Suprapubic skin (tissue), 4 donors: Measurements from ENCODE around the gene CELSR3. TPM values are rescaled to one million over a fixed set of nuclear protein-coding genes. Genes with fewer than 3 reads are reported as not detected.
A peak's percentile ranks its signal among the peaks of the same experiment; 100 is the strongest.

Source experiments
- DNase-seq, 2 donors: peaks; one replicate each; pipeline ENCODE4 v3.0.0-alpha.2; 2019; ENCODE audit warnings: low spot score in 2 of 2
- H3K27ac ChIP-seq: fragments of 200-600 bp; sonication (generic); one replicate; pipeline ENCODE4 v1.5.1; 2019
- H3K27me3 ChIP-seq: fragments of 200-600 bp; sonication (generic); one replicate; pipeline ENCODE4 v1.5.1; 2019
- H3K36me3 ChIP-seq: fragments of 200-600 bp; sonication (generic); one replicate; pipeline ENCODE4 v1.5.1; 2019
- H3K4me1 ChIP-seq: fragments of 200-600 bp; sonication (generic); one replicate; pipeline ENCODE4 v1.5.1; 2019
- H3K4me3 ChIP-seq: fragments of 200-600 bp; sonication (generic); one replicate; pipeline ENCODE4 v1.5.1; 2019; ENCODE audit warnings: mild to moderate bottlenecking
- H3K9me3 ChIP-seq: fragments of 200-600 bp; sonication (generic); one replicate; pipeline ENCODE4 v1.5.1; 2019
- CTCF ChIP-seq, 2 donors: fragments of 200-600 bp in 1 of 2; fragments of 450-650 bp in 1 of 2; sonication (generic) in 1 of 2; IDR thresholded peaks; one replicate each; pipeline ENCODE4 v1.5.1; 2016 to 2019; ENCODE audit warnings: antibody characterized with exemption in 2 of 2, mild to moderate bottlenecking in 1 of 2, moderate library complexity in 1 of 2
- EP300 ChIP-seq: sonication (generic); formaldehyde crosslinking; IDR thresholded peaks from one replicate; pipeline ENCODE4 v1.6.1; 2017; ENCODE audit warnings: antibody characterized with exemption
- POLR2A ChIP-seq, 2 donors: fragments of 450-650 bp; IDR thresholded peaks; one replicate each; pipeline ENCODE4 v1.6.1; 2017; ENCODE audit warnings: antibody characterized with exemption in 2 of 2, mild to moderate bottlenecking in 2 of 2, moderate library complexity in 2 of 2
- POLR2AphosphoS5 ChIP-seq, 3 donors: sonication (generic); formaldehyde crosslinking; IDR thresholded peaks; one replicate each; pipeline ENCODE4 v1.6.1; 2017; ENCODE audit warnings: antibody characterized with exemption in 3 of 3
- WGBS: methylation state at CpG from one replicate; pipeline ENCODE4 v1.1.5; 2018; 5-methylcytosine and 5-hydroxymethylcytosine counted together
- total RNA-seq, 4 donors: library from RNA; depleted of rRNA; stranded (reverse); fragments of >200 nt; gene quantifications; one replicate each; pipeline ENCODE4 v1.1.0, GENCODE V29; 2016

Gene CELSR3, protein sequence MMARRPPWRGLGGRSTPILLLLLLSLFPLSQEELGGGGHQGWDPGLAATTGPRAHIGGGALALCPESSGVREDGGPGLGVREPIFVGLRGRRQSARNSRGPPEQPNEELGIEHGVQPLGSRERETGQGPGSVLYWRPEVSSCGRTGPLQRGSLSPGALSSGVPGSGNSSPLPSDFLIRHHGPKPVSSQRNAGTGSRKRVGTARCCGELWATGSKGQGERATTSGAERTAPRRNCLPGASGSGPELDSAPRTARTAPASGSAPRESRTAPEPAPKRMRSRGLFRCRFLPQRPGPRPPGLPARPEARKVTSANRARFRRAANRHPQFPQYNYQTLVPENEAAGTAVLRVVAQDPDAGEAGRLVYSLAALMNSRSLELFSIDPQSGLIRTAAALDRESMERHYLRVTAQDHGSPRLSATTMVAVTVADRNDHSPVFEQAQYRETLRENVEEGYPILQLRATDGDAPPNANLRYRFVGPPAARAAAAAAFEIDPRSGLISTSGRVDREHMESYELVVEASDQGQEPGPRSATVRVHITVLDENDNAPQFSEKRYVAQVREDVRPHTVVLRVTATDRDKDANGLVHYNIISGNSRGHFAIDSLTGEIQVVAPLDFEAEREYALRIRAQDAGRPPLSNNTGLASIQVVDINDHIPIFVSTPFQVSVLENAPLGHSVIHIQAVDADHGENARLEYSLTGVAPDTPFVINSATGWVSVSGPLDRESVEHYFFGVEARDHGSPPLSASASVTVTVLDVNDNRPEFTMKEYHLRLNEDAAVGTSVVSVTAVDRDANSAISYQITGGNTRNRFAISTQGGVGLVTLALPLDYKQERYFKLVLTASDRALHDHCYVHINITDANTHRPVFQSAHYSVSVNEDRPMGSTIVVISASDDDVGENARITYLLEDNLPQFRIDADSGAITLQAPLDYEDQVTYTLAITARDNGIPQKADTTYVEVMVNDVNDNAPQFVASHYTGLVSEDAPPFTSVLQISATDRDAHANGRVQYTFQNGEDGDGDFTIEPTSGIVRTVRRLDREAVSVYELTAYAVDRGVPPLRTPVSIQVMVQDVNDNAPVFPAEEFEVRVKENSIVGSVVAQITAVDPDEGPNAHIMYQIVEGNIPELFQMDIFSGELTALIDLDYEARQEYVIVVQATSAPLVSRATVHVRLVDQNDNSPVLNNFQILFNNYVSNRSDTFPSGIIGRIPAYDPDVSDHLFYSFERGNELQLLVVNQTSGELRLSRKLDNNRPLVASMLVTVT (N-terminal part only)
- total RNA-seq = 1 to 10 TPM; 1.6 to 3.2 (median 2.0) TPM

- TF ChIP-seq POLR2A (IDR thresholded peaks at IDR 0.05) = no peak
- no peak for TF ChIP-seq EP300
- TF ChIP-seq POLR2AphosphoS5 (IDR thresholded peaks at IDR 0.05) = peak in 1 of 3 donors; percentile 49
- TF ChIP-seq CTCF (IDR thresholded peaks at IDR 0.05) = no peak
- no peaks in the 10 kb centered on the region for H3K9me3 ChIP-seq
- no peak for DNase-seq
- H3K4me3 ChIP-seq = peak within 1 kb of the TSS; percentile 57
- peak within 1 kb of the TSS; percentile 73 for H3K27ac ChIP-seq
- H3K36me3 ChIP-seq = no peaks in the 10 kb centered on the region
- H3K27me3 ChIP-seq = peaks cover 35% of the 10 kb centered on the region
- H3K4me1 ChIP-seq = peaks cover 33% of the 10 kb centered on the region
- 2% methylated on average over 33 of the region's 52 CpGs for WGBS
Measured at GRCh38 chr3:48662753-48663488, at the start of gene CELSR3. CELSR3 (minus strand) TSS chr3:48662886; CDS start chr3:48662634, 252 bp downstream.

- H3K36me3 ChIP-seq = peaks cover 27% of the 10 kb centered on the region
- no peak for DNase-seq
- no peak for TF ChIP-seq CTCF (IDR thresholded peaks at IDR 0.05)
- peaks cover 76% of the 10 kb centered on the region for H3K4me1 ChIP-seq
- H3K9me3 ChIP-seq = no peaks in the 10 kb centered on the region
- no peak overlapping the region for H3K4me3 ChIP-seq
- no peak overlapping the region for H3K27ac ChIP-seq
- 51% methylated on average over 2 of the region's 2 CpGs for WGBS
- no peaks in the 10 kb centered on the region for H3K27me3 ChIP-seq
Measured at GRCh38 chr3:48711727-48712126, 49.0 kb upstream of the CELSR3 start.

DNA sequence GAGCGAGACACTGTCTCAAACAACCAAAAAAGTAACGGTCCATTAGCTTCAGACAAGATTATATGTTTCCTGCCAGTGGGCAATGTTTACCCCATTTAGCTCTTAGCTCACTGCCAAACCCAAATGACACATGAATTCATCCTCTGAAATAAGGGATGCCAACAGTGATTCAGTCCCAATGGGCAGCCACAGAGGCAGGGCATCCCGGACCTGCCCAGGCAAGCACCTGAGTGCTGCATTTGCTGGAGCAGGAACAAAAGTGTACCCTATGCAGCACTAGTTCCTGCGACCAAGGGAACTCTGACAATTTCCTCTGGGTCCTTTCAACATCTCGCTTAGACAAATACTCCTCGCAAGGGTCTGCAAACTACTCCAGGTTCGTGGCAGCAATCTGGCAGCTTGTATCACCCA lies 46.4 kb upstream of the CELSR3 start:
- peak overlapping the region; percentile 7 for H3K27ac ChIP-seq
- peak in 1 of 2 donors; percentile 44 for DNase-seq
- no peaks in the 10 kb centered on the region for H3K9me3 ChIP-seq
- WGBS = 34% methylated on average over 7 of the region's 7 CpGs
- H3K27me3 ChIP-seq = no peaks in the 10 kb centered on the region
- TF ChIP-seq POLR2A (IDR thresholded peaks at IDR 0.05) = no peak
- no peak for TF ChIP-seq EP300
- TF ChIP-seq POLR2AphosphoS5 (IDR thresholded peaks at IDR 0.05) = no peak
- TF ChIP-seq CTCF (IDR thresholded peaks at IDR 0.05) = no peak
- H3K4me1 ChIP-seq = peaks cover 61% of the 10 kb centered on the region
- H3K4me3 ChIP-seq = no peak overlapping the region
- peaks cover 30% of the 10 kb centered on the region for H3K36me3 ChIP-seq

GRCh38 chr3:48708481-48708889 lies 45.8 kb upstream of the CELSR3 start:
- DNase-seq = no peak
- H3K27me3 ChIP-seq = no peaks in the 10 kb centered on the region
- peaks cover 26% of the 10 kb centered on the region for H3K36me3 ChIP-seq
- H3K9me3 ChIP-seq = no peaks in the 10 kb centered on the region
- H3K27ac ChIP-seq = peak overlapping the region; percentile 25
- WGBS = 10% methylated on average over 2 of the region's 2 CpGs
- H3K4me1 ChIP-seq = peaks cover 55% of the 10 kb centered on the region
- no peak overlapping the region for H3K4me3 ChIP-seq
- no peak for TF ChIP-seq EP300
- no peak for TF ChIP-seq CTCF (IDR thresholded peaks at IDR 0.05)
- TF ChIP-seq POLR2A (IDR thresholded peaks at IDR 0.05) = no peak
- TF ChIP-seq POLR2AphosphoS5 (IDR thresholded peaks at IDR 0.05) = no peak
